Left lung (tissue), 10 donors: ENCODE measurements around the gene EPN3. TPM values are rescaled to one million over a fixed set of nuclear protein-coding genes. Genes with fewer than 3 reads are reported as not detected.

Experiments
- ATAC-seq: fragments of 200-7000 bp; cut with Tn5 transposase; one replicate; pipeline ENCODE4 v1.9.1; 2020; ENCODE audit warnings: moderate library complexity
- DNase-seq, 4 donors: peaks; one replicate each; pipeline ENCODE4 v3.0.0-alpha.2; 2013 to 2020
- H3K27ac ChIP-seq, 2 donors: fragments of 200-600 bp; sonication (generic) in 1 of 2; one replicate each; pipeline versions ENCODE4 v1.5.0 to v1.8.0; 2020 to 2021
- H3K27me3 ChIP-seq, 2 donors: fragments of 200-600 bp; sonication (generic) in 1 of 2; one replicate each; pipeline versions ENCODE4 v1.5.0 to v1.8.0; 2020 to 2021
- H3K36me3 ChIP-seq, 2 donors: fragments of 200-600 bp; sonication (generic) in 1 of 2; one replicate each; pipeline versions ENCODE4 v1.5.0 to v1.8.0; 2020 to 2021
- H3K4me1 ChIP-seq, 2 donors: fragments of 200-600 bp; one replicate each; pipeline ENCODE4 v1.8.0; 2021
- H3K4me3 ChIP-seq, 2 donors: fragments of 200-600 bp; sonication (generic) in 1 of 2; one replicate each; pipeline versions ENCODE4 v1.5.0 to v1.8.0; 2020 to 2021; ENCODE audit warnings: mild to moderate bottlenecking in 1 of 2
- H3K9me3 ChIP-seq, 2 donors: fragments of 200-600 bp; sonication (generic) in 1 of 2; one replicate each; pipeline versions ENCODE4 v1.5.0 to v1.8.0; 2020 to 2021
- CTCF ChIP-seq, 2 donors: fragments of 200-600 bp; sonication (generic) in 1 of 2; IDR thresholded peaks; one replicate each; pipeline versions ENCODE4 v1.5.0 to v1.8.0; 2021; ENCODE audit warnings: antibody characterized with exemption in 2 of 2
- intact Hi-C, 2 donors: fragments of 100-400 bp; cut with DNase I; formaldehyde crosslinking; loops; one replicate each; pipeline versions ENCODE4 v1.11.2 to v1.14.2; 2022
- polyA plus RNA-seq, 6 donors: library from polyadenylated mRNA; unstranded; fragments of 120-200 nt; gene quantifications; one replicate each; pipeline ENCODE4 v1.2.1, GENCODE V29; 2013; ENCODE audit not compliant: insufficient read length in 6 of 6
- total RNA-seq, 2 donors: library from RNA; stranded (reverse); fragmentation: NEBNext Ultra II Directional; extraction: Animal tissue kit (Norgen Biotek cat#: 25700); gene quantifications; one replicate each; pipeline ENCODE4 v1.2.1, GENCODE V29; 2021
- donor health status: DM: no; HTN: yes; CAD: no.
- donor health status: DM: no; HTN: no; CAD: no.

EPN3 gene
- total and polyA plus RNA-seq, 8 donors: 0.55 to 6.4 (median 4.3) TPM

- peaks cover 7 to 14% of the 10 kb centered on the region in 2 donors for H3K4me1 ChIP-seq
- intact Hi-C loops: no loop called here
These were observed 56.7 kb downstream of the EPN3 start for GRCh38 chr17:50589095-50589705.

GRCh38 chr17:50590946-50591737 is 58.6 kb downstream of the EPN3 start:
- Histone ChIP-seq H3K4me3 (no peak overlapping the region), H3K27ac (no peak overlapping the region), H3K27me3 (no peaks in the 10 kb centered on the region), H3K9me3 (no peaks in the 10 kb centered on the region), H3K4me1 (peaks cover 7 to 14% of the 10 kb centered on the region in 2 donors), H3K36me3 (no peaks in the 10 kb centered on the region)
- ATAC-seq (no peak), DNase-seq (peak in 1 of 4 donors; percentile 63)
- TF ChIP-seq CTCF (IDR thresholded peaks at IDR 0.05): no peak
- intact Hi-C loops: no loop called here

More at GRCh38 chr17:50589095-50589705, 56.7 kb downstream of the EPN3 start:
- Histone ChIP-seq H3K4me3 (no peak overlapping the region), H3K27me3 (no peaks in the 10 kb centered on the region), H3K27ac (no peak overlapping the region), H3K36me3 (no peaks in the 10 kb centered on the region), H3K9me3 (no peaks in the 10 kb centered on the region)
- TF ChIP-seq CTCF (IDR thresholded peaks at IDR 0.05): no peak
- ATAC-seq (peak; percentile 34), DNase-seq (no peak)

- DNase-seq (peak in 3 of 4 donors; percentile 83 to 91 (median 87)), ATAC-seq (peak; percentile 88)
- Histone ChIP-seq H3K4me1 (peaks cover 7 to 14% of the 10 kb centered on the region in 2 donors), H3K9me3 (no peaks in the 10 kb centered on the region), H3K36me3 (no peaks in the 10 kb centered on the region), H3K4me3 (no peak overlapping the region), H3K27me3 (no peaks in the 10 kb centered on the region), H3K27ac (no peak overlapping the region)
- intact Hi-C loops: no loop called here
- no peak for TF ChIP-seq CTCF (IDR thresholded peaks at IDR 0.05)
These were observed 60.8 kb downstream of the EPN3 start for GRCh38 chr17:50593321-50593720.

Other genes with a start within 250 kb of the EPN3 start
- 10 to 100 TPM; 19.6 to 24.3 TPM for gene XYLT2, start 186.6 kb upstream of the EPN3 start, total RNA-seq
- gene XYLT2, start 186.6 kb upstream of the EPN3 start, polyA plus RNA-seq: 10 to 100 TPM; 18.6 to 25.0 (median 21.4) TPM
- 10 to 100 TPM; 52.5 to 53.8 TPM for gene MRPL27, start 159.6 kb upstream of the EPN3 start, total RNA-seq
- 10 to 100 TPM; 53.9 to 60.1 (median 56.4) TPM for gene MRPL27, start 159.6 kb upstream of the EPN3 start, polyA plus RNA-seq
- 1 to 10 TPM; 2.6 to 3.8 TPM for gene EME1, start 159.5 kb upstream of the EPN3 start, total RNA-seq
- 10 to 100 TPM in 4 of 6 donors, 1 to 10 TPM in 2; 7.9 to 12.7 (median 11.4) TPM for gene EME1, start 159.5 kb upstream of the EPN3 start, polyA plus RNA-seq
- 100 to 1,000 TPM; 102 to 151 TPM for gene LRRC59, start 135.2 kb upstream of the EPN3 start, total RNA-seq
- 10 to 100 TPM; 43.6 to 65.5 (median 49.2) TPM for gene LRRC59, start 135.2 kb upstream of the EPN3 start, polyA plus RNA-seq
- 100 to 1,000 TPM in 1 of 2 donors, 10 to 100 TPM in 1; 60.9 to 148 TPM for gene ACSF2, start 106.5 kb upstream of the EPN3 start, total RNA-seq
- 100 to 1,000 TPM; 106 to 146 (median 124) TPM for gene ACSF2, start 106.5 kb upstream of the EPN3 start, polyA plus RNA-seq
- under 1 TPM; 0.17 to 0.21 TPM for gene CHAD, start 63.9 kb upstream of the EPN3 start, total RNA-seq
- gene CHAD, start 63.9 kb upstream of the EPN3 start, polyA plus RNA-seq: 1 to 10 TPM; 3.9 to 9.8 (median 5.5) TPM
- gene RSAD1, start 53.9 kb upstream of the EPN3 start, total RNA-seq: 10 to 100 TPM; 28.5 to 34.8 TPM
- gene RSAD1, start 53.9 kb upstream of the EPN3 start, polyA plus RNA-seq: 10 to 100 TPM; 40.6 to 61.5 (median 48.0) TPM
- 1 to 10 TPM; 1.4 to 2.7 TPM for gene MYCBPAP, start 24.3 kb upstream of the EPN3 start, total RNA-seq
- 1 to 10 TPM; 5.1 to 9.1 (median 6.1) TPM for gene MYCBPAP, start 24.3 kb upstream of the EPN3 start, polyA plus RNA-seq
- 10 to 100 TPM; 37.6 to 57.2 TPM for gene SPATA20, start 14.4 kb downstream of the EPN3 start, total RNA-seq
- gene SPATA20, start 14.4 kb downstream of the EPN3 start, polyA plus RNA-seq: 10 to 100 TPM; 41.1 to 60.5 (median 47.7) TPM
- gene CACNA1G, start 28.0 kb downstream of the EPN3 start, total RNA-seq: 1 to 10 TPM in 1 of 2 donors, under 1 TPM in 1; 0.50 to 4.3 TPM
- 10 to 100 TPM; 16.6 to 38.2 (median 21.7) TPM for gene CACNA1G, start 28.0 kb downstream of the EPN3 start, polyA plus RNA-seq
- gene ABCC3, start 102.1 kb downstream of the EPN3 start, total RNA-seq: 100 to 1,000 TPM in 1 of 2 donors, 10 to 100 TPM in 1; 52.3 to 120 TPM
- 10 to 100 TPM; 30.9 to 82.4 (median 47.5) TPM for gene ABCC3, start 102.1 kb downstream of the EPN3 start, polyA plus RNA-seq
- 10 to 100 TPM; 42.2 to 47.1 TPM for gene ANKRD40, start 175.2 kb downstream of the EPN3 start, total RNA-seq
- gene ANKRD40, start 175.2 kb downstream of the EPN3 start, polyA plus RNA-seq: 10 to 100 TPM; 44.5 to 52.0 (median 47.1) TPM
- 10 to 100 TPM; 76.1 to 89.2 TPM for gene LUC7L3, start 186.9 kb downstream of the EPN3 start, total RNA-seq
- 100 to 1,000 TPM; 559 to 831 (median 685) TPM for gene LUC7L3, start 186.9 kb downstream of the EPN3 start, polyA plus RNA-seq
- gene ANKRD40CL, start 234.8 kb downstream of the EPN3 start, total RNA-seq: not detected
- 1 to 10 TPM in 1 of 6 donors, under 1 TPM in 5; 0.15 to 1.4 (median 0.42) TPM for gene ANKRD40CL, start 234.8 kb downstream of the EPN3 start, polyA plus RNA-seq